Hindlimb muscle (tissue), 1 donor: ENCODE data around the gene HOXD11. TPM values are rescaled to one million over a fixed set of nuclear protein-coding genes. Genes with fewer than 3 reads are reported as not detected.

ENCODE experiments used
- DNase-seq: peaks from one replicate; pipeline ENCODE4 v3.0.0-alpha.2; 2013
- polyA plus RNA-seq: library from polyadenylated mRNA; unstranded; fragments of 120-200 nt; gene quantifications from one replicate; pipeline ENCODE4 v1.2.1, GENCODE V29; 2013; ENCODE audit not compliant: insufficient read length

HOXD11 gene
- polyA plus RNA-seq, 1 donor: not detected

DNA sequence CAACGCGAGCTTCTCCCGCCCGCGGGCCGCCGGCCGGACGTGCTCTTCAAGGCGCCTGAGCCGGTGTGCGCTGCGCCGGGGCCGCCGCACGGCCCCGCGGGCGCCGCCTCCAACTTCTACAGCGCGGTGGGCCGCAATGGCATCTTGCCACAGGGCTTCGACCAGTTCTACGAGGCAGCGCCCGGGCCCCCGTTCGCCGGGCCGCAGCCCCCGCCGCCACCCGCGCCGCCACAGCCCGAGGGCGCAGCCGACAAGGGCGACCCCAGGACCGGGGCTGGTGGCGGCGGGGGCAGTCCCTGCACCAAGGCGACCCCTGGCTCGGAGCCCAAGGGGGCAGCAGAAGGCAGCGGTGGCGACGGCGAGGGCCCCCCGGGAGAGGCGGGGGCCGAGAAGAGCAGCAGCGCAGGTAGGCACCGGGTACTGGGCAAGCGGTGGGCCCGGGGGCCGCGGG lies 676 bp downstream of the HOXD11 start:
- no peak for DNase-seq

DNA sequence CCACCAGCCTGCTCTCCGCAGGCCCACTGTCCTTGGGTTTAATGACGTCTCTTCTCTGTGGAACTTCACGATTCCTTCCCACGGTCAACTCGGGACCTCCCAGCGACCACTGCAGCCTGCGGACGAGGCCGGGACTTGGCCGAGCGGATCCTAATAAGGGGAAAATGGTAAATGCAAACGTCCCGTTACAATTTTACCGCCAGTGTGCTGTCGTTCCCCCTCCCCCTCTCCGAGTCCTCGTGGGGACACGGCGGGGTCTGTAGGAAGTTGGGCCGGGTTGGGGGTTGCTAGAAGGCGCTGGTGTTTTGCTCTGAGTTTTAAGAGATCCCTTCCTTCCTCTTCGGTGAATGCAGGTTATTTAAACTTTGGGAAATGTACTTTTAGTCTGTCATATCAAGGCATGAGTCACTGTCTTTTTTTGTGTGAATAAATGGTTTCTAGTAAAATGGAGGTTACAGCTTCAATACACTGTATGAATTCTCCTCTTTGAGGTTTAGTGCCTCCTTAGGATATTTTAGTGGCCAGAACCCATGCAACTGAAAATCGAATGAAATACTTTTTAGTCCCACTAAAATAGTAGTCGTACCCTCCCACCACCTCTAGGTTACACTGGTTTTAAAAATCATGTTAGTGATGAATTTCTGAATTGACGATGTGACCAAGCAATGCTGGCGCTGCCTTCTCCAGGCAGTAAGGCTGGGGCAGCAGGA lies 2.3 kb downstream of the HOXD11 start:
- no peak for DNase-seq

- no peak for DNase-seq
Observed at GRCh38 chr2:176109946-176110345, 2.9 kb downstream of the HOXD11 start.

- no peak for DNase-seq
Observed at GRCh38 chr2:176110415-176111308, 3.6 kb downstream of the HOXD11 start.

DNA sequence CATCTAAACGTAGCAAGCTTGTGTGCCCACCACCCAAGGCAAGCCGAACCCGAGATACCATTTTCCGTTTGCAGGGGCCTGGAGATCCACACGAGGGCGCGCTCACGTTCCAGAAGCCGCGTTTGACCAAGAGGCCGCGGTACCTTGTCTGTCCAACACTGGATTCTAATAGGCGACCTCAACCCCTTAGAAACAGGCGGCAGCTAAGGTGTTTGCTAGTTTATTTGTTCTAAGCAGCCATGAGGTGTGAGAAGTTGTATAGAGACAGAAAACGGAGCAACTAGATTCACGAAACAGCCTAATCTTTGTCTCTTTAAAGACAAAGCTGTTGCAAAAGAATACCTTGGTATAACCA lies 4.2 kb downstream of the HOXD11 start:
- no peak for DNase-seq

- DNase-seq: no peak
Observed at GRCh38 chr2:176111846-176112374, 4.8 kb downstream of the HOXD11 start.

GRCh38 chr2:176112375-176113302 lies 5.6 kb downstream of the HOXD11 start:
- no peak for DNase-seq

DNA sequence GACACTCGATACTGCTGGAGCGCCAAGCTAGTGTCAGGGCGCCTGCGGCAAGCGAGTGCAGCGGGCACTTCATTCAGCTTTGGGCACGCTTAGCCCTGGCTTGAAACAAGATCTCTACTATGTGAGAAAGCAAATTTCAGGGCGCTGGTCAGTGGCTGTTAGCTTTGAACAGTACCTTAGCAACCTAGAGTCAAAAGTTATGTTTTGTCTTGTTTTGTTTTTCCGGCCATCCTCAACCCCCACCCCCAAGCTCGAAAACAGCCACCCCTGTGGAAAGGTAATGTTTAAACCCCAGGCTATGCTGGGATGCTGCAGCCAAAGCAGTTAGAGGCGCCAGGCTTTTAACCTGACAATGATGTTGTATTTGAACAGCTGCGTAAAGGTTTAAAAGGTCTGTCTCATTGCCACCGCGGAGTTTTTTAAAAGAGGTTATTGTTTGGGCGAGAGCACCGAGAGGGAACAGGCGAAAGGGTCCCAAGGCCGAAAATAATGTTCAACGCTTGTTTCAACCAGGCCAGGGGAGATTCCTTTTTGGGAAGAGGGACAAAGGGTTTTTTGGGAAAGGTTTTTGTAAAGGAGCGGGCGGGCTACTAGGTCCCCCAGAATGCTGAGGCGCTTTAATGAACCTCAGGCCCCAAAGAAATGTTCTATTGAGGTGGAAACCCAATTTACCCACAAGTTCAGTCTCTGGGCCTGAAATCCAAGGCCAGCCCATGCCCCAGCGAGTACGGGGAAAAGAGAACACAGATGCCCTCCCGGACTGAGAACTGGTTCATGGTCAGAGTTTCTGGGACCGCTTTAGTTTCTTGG lies 7.2 kb downstream of the HOXD11 start:
- DNase-seq: no peak

DNA sequence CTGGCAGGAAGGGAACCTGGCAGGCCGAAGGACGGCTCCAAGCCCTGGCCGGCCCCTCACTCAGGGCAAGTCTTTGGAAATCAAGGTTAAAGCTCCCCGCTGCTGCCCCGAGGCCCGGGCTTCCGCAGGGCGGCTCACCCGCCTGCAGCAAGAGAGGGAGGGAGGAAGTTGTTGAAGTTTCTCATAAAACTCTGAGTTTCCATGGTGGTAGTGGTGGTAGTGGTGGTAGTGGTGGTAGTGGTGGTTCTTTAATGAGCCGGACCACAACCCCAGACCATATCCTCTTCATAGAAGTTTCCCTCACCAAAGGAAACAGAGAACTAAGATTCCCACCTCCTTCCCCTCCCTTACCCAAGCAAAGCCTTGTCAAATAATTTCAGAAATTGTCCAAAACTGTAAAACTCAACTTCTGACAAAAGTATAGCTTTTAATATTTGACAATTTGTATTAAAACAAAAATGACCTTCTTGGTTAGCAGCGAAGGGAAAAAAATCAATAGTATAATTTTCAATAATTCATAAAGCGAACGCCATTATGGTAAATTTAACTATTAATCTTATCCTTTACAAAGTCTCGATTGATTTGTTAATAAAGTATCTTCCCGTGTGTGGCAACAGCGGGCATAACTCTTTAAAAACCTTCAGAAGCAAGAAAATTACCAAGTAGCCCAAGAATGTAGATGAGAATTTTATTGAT lies 8.0 kb downstream of the HOXD11 start:
- no peak for DNase-seq

DNA sequence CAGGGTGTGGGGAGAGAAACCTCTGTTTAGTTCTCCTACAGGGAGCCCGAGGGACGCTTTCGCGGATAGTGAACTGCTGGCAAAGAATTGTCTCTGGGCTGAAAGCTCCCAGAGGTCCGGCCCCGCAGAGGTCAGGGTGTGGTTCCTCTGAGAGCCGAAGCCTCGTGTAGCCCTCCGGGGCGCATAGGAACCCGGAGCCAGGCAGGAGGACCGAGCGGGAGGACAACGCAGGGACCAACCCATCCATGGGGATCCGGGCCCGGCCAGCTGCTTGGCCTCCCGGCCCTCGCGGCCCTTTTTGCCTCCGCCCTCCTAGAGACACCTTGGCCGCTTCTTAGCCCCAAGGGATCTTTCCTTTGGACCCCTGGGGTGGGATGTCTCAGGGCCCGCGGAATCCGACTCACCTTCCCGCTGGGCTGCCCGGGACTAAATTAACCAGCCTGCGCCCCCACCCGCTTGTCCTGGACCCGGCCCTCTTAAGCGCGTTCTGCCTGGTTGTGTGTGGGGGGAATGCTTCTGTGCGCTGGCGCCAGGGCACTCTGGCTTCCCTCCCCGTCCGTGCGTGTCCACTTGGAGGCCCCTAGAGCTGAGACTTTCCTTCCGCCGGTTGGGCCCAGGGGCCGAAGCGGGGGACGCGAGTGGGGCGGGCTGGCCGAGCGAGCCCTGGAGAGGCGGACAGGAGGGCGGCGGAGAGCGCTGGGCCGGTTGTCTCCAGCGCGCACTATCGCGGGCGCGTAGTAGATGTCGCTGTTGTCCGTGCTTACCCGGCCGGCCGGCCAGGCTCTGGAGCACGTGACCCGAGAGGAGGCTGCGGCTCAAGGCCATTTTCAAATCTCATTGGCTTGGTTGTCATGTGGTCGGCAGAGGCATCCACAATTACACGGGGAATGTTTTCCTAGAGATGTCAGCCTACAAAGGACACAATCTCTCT lies 9.1 kb downstream of the HOXD11 start, which contains the start of gene HOXD10:
Gene HOXD10 (plus strand): TSS at position 896 of the 931 bp plus-strand sequence. CDS start 56 bp downstream, outside the sequence.
- peak; percentile 84 for DNase-seq

DNA sequence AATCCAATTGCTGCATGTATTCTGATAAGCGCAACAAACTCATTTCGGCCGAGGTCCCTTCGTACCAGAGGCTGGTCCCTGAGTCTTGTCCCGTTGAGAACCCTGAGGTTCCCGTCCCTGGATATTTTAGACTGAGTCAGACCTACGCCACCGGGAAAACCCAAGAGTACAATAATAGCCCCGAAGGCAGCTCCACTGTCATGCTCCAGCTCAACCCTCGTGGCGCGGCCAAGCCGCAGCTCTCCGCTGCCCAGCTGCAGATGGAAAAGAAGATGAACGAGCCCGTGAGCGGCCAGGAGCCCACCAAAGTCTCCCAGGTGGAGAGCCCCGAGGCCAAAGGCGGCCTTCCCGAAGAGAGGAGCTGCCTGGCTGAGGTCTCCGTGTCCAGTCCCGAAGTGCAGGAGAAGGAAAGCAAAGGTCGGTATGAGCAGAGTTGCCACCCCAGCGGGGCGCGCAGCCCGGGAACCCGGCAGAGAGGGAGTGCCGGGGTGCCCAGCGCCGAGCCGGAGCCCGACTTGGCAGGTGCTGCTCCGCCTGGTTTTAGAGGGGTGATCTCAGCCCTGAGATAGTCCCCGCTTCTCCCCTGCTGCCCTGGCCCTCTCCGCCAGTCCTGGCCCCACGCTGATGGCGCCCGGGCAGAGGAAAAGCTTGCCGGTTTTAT lies 10.2 kb downstream of the HOXD11 start:
- no peak for DNase-seq

GRCh38 chr2:176117823-176118371 lies 10.8 kb downstream of the HOXD11 start:
- no peak for DNase-seq

DNA sequence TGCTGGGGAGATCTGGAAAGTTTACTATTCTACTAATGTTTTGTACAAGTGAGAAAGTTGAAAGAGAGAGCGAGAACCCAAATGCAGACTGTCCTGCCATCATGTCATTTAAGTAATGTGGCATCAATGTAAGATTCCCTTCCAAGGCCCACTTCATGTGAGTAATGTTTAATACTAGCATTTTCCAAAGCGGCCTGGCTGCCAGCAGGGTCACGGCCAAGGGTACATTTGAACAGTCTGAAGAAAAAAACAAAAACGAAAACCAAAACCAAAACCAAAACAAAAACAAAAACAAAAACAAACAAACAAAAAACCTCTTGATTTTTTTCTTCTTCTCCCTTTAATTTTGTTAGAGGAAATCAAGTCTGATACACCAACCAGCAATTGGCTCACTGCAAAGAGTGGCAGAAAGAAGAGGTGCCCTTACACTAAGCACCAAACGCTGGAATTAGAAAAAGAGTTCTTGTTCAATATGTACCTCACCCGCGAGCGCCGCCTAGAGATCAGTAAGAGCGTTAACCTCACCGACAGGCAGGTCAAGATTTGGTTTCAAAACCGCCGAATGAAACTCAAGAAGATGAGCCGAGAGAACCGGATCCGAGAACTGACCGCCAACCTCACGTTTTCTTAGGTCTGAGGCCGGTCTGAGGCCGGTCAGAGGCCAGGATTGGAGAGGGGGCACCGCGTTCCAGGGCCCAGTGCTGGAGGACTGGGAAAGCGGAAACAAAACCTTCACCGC lies 11.7 kb downstream of the HOXD11 start:
- DNase-seq: no peak

- DNase-seq: no peak
Observed at GRCh38 chr2:176120364-176121189, 13.5 kb downstream of the HOXD11 start.

DNA sequence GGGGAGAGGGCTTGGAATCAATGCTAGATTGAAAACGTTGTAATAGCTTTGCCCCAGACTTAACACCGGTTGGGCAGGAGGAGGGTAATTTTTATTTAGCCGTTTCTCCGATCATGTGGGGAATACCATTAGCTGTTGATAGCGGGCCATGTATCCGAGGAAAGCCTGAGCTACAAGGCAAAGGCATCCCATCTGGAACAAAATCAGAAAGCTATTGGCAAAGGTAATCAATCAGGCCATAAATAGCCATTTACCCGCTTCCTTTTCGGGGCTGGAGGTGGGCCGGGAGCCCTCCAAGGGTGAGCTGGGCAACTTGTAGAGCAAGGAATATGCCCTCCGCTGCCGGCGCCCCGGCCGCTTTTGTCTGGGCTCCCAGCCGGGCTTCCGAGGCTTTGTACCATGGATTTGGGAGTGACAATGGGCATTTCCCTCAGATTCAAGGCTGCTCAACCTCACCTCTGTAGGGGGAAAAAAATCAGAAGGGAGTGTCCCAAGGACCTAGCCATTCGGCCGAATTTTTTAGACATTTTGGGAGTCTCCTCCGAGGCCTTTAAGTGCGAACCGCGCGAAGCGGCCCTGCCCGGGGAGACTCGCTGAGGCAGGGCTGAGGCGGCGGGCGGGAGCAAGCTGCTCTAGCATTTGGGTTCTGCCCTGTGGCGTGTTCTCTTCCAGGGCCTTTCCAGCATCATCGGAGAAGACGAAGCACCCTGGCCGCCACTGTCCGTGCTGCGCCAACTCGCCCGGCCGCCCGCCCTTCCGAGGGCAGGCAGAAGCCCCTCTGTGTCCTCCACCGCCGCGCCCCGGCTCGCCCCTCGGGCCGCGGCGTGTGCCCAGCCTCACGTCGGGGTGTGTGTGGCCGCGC lies 14.3 kb downstream of the HOXD11 start:
- no peak for DNase-seq
